Colonic mucosa (tissue), 4 donors: ENCODE results near the gene DBF4B. TPM values are rescaled to one million over a fixed set of nuclear protein-coding genes. Genes with fewer than 3 reads are reported as not detected.

Experiments
- DNase-seq: peaks from one replicate; pipeline ENCODE4 v3.0.0-alpha.2; 2020
- H3K27ac ChIP-seq: fragments of 200-600 bp; one replicate; pipeline ENCODE4 v1.8.0; 2021
- H3K27me3 ChIP-seq: fragments of 200-600 bp; one replicate; pipeline ENCODE4 v1.8.0; 2021
- H3K36me3 ChIP-seq: fragments of 200-600 bp; one replicate; pipeline ENCODE4 v1.8.0; 2021
- H3K4me1 ChIP-seq: fragments of 200-600 bp; one replicate; pipeline ENCODE4 v1.8.0; 2021; ENCODE audit warnings: mild to moderate bottlenecking
- H3K4me3 ChIP-seq: fragments of 200-600 bp; one replicate; pipeline ENCODE4 v1.8.0; 2021
- H3K9ac ChIP-seq, 2 donors: one replicate each; pipeline ENCODE4 v1.7.0; 2013; ENCODE audit warnings: control low read depth in 2 of 2, low read depth in 2 of 2, low read length in 2 of 2
- H3K9me3 ChIP-seq: fragments of 200-600 bp; one replicate; pipeline ENCODE4 v1.8.0; 2021
- intact Hi-C: fragments of 100-400 bp; cut with DNase I; formaldehyde crosslinking; loops from one replicate; pipeline ENCODE4 v1.14.1; 2022
- total RNA-seq, 2 donors: library from RNA; stranded (reverse); fragmentation: NEBNext Ultra II Directional in 1 of 2; extraction: Animal tissue kit (Norgen Biotek cat#: 25700) in 1 of 2; gene quantifications; one replicate each; pipeline ENCODE4 v1.2.1, GENCODE V29; 2021
- TF ChIP-seq, protein P1 (sequence below): fragments of 200-600 bp; IDR thresholded peaks from one replicate; pipeline ENCODE4 v1.8.0; 2022; ENCODE audit warnings: antibody characterized with exemption, mild to moderate bottlenecking
- donor health status: healthy.
- donor health status: DM: no; HTN: no; CAD: no.
- donor health status: DM: no; HTN: no; CAD: no.

The DBF4B gene
- total RNA-seq, 2 donors from 2014 or later = 5.6 to 14.4 TPM

DNA sequence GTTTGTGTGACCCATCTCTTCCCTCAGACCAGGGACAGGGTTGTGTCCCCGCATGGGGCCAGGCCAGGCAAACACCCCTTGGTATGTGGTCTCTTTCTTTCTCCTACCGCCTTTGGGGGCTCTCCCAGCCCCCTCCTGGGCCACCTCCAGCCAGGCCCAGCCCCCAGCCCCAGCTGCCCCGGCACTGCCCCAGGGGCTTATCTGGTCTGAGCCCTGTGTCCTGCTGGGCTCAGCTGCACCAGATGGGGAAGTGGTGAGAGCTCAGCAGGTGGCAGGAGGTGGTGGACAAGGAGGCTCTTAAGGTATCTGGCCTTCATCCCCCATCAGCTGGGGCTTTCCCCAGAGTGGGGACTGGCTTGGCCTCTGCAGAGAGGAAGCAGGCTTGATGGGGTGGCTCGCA is 59.0 kb downstream of the DBF4B start:
- Histone ChIP-seq H3K9ac (no peak overlapping the region), H3K9me3 (no peaks in the 10 kb centered on the region), H3K4me1 (no peaks in the 10 kb centered on the region), H3K27me3 (no peaks in the 10 kb centered on the region), H3K27ac (no peak overlapping the region), H3K36me3 (no peaks in the 10 kb centered on the region), H3K4me3 (no peak overlapping the region)
- TF ChIP-seq, protein P1, sequence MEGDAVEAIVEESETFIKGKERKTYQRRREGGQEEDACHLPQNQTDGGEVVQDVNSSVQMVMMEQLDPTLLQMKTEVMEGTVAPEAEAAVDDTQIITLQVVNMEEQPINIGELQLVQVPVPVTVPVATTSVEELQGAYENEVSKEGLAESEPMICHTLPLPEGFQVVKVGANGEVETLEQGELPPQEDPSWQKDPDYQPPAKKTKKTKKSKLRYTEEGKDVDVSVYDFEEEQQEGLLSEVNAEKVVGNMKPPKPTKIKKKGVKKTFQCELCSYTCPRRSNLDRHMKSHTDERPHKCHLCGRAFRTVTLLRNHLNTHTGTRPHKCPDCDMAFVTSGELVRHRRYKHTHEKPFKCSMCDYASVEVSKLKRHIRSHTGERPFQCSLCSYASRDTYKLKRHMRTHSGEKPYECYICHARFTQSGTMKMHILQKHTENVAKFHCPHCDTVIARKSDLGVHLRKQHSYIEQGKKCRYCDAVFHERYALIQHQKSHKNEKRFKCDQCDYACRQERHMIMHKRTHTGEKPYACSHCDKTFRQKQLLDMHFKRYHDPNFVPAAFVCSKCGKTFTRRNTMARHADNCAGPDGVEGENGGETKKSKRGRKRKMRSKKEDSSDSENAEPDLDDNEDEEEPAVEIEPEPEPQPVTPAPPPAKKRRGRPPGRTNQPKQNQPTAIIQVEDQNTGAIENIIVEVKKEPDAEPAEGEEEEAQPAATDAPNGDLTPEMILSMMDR = no peak
- no peak for DNase-seq
- intact Hi-C loops = no loop called here

DNA sequence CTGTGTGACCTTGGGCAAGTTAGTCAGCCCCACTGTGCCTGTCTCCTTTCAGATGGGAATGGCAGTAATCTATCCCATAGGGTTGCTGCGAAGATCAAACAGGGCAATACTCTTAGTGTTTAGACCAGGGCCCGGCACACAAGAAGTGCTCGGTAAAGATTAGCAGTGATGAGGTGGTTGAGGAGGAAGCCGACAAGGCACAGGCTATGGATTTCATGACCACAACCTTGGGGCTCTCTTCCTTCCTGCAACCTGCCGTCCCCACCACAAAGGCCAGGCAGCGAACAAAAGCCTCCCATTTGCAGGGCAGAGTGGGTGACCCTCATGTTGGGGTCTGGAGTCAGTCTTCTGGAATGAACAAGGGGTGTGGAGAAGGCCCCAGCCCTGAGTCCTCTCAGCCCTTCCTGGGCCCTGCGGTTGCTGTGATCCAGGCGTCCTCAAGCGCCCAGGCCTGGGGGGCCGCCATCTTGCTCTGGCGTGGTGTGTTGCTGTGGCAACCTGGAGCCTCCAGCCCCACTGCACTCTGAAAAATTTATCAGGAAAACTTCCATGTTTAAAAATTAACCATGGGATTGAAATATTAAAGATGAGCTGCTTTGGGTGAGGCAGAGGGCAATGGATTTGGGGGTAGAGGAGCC is 60.2 kb downstream of the DBF4B start:
- no peaks in the 10 kb centered on the region for H3K4me1 ChIP-seq
- no peaks in the 10 kb centered on the region for H3K9me3 ChIP-seq
- DNase-seq = no peak
- intact Hi-C loops = no loop called here
- H3K36me3 ChIP-seq = no peaks in the 10 kb centered on the region
- H3K9ac ChIP-seq = no peak overlapping the region
- no peak overlapping the region for H3K4me3 ChIP-seq
- TF ChIP-seq, protein P1 = no peak
- H3K27me3 ChIP-seq = no peaks in the 10 kb centered on the region
- no peak overlapping the region for H3K27ac ChIP-seq

DNA sequence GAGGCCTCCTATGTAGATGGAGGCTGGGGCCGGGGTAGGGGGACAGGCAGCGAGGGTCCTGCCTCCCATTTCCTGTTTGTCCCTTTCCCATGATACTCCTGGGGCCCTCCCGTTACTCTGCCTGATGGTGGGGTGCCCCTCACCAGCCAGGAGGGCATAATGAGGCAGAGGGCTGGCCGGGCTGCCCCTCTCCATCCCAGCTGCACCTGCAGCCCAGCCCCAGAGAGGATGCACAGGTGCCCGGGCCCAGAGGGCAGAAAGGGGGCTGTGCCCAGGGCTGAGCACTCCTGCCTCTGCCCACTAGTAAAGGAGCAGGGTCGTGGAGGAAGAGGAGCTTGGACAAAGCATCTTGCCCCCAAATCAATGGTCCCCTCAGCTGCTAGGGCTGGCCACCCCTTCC is 60.8 kb downstream of the DBF4B start:
- no peak for DNase-seq
- no peaks in the 10 kb centered on the region for H3K27me3 ChIP-seq
- intact Hi-C loops = no loop called here

DNA sequence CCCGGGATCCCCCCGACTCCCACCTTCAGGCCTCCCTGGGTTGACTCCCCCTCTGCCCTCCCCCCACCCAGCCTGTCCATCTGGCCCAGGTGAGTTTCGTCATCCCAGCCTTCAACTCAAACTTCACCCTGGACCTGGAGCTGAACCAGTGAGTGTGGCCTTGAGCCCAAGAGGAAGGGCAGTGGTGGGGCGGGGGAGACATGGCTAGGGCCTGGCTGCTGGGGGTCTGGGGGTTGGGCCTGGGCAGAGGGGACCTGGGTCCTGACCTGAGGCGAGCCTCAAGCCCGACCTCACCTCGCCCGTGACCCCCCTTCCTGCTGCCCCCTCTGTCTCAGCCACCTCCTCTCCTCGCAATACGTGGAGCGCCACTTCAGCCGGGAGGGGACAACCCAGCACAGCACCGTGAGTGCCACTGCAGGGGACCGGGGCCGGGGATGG is 61.2 kb downstream of the DBF4B start:
- no peak overlapping the region for H3K4me3 ChIP-seq
- DNase-seq = no peak
- no peaks in the 10 kb centered on the region for H3K27me3 ChIP-seq
- TF ChIP-seq, protein P1 = no peak
- H3K27ac ChIP-seq = no peak overlapping the region
- intact Hi-C loops = loop anchor here (5.0 to 10.0 kb wide), 2 partner anchors 113 to 255 kb away; no protein-coding TSS in a partner anchor
- H3K4me1 ChIP-seq = no peaks in the 10 kb centered on the region
- no peaks in the 10 kb centered on the region for H3K36me3 ChIP-seq
- no peaks in the 10 kb centered on the region for H3K9me3 ChIP-seq
- H3K9ac ChIP-seq = no peak overlapping the region

More for the DNA sequence above, 60.8 kb downstream of the DBF4B start:
- Histone ChIP-seq H3K27ac (no peak overlapping the region), H3K9me3 (no peaks in the 10 kb centered on the region), H3K9ac (no peak overlapping the region), H3K4me3 (no peak overlapping the region), H3K36me3 (no peaks in the 10 kb centered on the region), H3K4me1 (no peaks in the 10 kb centered on the region)
- TF ChIP-seq, protein P1 = no peak

DNA sequence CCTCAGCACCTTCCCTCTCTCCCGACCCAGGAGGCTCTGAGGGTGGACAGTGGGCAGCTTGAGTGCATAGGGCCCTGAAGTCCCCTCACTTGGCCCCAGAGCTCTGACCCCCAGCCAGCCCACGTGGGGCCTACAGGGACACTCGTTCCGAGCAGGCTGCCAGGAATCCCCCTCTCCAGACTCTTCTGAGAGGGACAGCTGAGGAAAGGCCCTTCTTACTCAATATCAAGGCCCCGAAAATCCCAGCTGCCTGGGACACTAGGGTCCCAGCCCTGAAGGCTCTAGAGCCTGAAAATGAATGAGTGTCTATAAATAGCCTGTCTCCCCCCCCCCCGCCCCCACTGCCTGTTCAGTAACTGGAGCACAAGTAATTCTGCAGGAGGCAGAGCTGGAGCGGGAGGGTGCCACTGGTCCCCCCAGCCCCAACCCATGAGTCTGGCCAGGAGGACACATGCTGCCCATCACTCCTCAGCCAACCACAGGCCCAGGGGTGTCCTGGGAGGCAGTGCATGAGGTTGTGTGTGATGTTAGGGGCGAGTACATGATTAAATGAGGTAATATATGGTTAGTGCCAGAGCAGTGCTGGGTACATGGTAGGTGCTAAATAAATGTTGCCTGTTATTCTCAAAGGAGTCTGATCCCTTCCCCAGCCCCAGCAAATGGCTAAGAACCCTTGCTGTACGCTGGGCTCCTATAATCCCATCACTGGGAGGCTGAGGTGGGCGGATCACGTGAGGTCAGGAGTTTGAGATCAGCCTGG is 61.9 kb downstream of the DBF4B start:
- Histone ChIP-seq H3K27ac (no peak overlapping the region), H3K4me3 (no peak overlapping the region), H3K9ac (no peak overlapping the region), H3K4me1 (no peaks in the 10 kb centered on the region), H3K36me3 (no peaks in the 10 kb centered on the region), H3K9me3 (no peaks in the 10 kb centered on the region), H3K27me3 (no peaks in the 10 kb centered on the region)
- DNase-seq = no peak
- intact Hi-C loops = loop anchor here (5.0 to 10.0 kb wide), 2 partner anchors 112 to 254 kb away; no protein-coding TSS in a partner anchor
- TF ChIP-seq, protein P1 = no peak
